Astrocyte (in vitro differentiated cells and primary cell): ENCODE measurements around the gene KLHL26.

ENCODE experiments used
- EZH2 ChIP-seq: IDR thresholded peaks from 2 replicates; pipeline ENCODE4 v1.6.1; 2012; ENCODE audit warnings: mild to moderate bottlenecking, low read length, inconsistent platforms; ENCODE audit not compliant: insufficient read depth
- TF ChIP-seq, protein P1 (sequence below): IDR thresholded peaks from 2 replicates; pipeline ENCODE4 v1.5.1; 2011; ENCODE audit warnings: low read depth, mild to moderate bottlenecking, inconsistent platforms, low read length, moderate library complexity; ENCODE audit not compliant: insufficient read depth

GRCh38 chr19:18608102-18608804 lies 28.6 kb upstream of the KLHL26 start:
- no peak for TF ChIP-seq EZH2
- TF ChIP-seq, protein P1, sequence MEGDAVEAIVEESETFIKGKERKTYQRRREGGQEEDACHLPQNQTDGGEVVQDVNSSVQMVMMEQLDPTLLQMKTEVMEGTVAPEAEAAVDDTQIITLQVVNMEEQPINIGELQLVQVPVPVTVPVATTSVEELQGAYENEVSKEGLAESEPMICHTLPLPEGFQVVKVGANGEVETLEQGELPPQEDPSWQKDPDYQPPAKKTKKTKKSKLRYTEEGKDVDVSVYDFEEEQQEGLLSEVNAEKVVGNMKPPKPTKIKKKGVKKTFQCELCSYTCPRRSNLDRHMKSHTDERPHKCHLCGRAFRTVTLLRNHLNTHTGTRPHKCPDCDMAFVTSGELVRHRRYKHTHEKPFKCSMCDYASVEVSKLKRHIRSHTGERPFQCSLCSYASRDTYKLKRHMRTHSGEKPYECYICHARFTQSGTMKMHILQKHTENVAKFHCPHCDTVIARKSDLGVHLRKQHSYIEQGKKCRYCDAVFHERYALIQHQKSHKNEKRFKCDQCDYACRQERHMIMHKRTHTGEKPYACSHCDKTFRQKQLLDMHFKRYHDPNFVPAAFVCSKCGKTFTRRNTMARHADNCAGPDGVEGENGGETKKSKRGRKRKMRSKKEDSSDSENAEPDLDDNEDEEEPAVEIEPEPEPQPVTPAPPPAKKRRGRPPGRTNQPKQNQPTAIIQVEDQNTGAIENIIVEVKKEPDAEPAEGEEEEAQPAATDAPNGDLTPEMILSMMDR, result no peak
